Measurements from ENCODE around the gene AGAP3. TPM values are rescaled to one million over a fixed set of nuclear protein-coding genes. Genes with fewer than 3 reads are reported as not detected.
A peak's percentile ranks its signal among the peaks of the same experiment; 100 is the strongest.

AGAP3 gene
- total and polyA plus RNA-seq, 4 donors, result 75.9 to 194 (median 110) TPM

DNA sequence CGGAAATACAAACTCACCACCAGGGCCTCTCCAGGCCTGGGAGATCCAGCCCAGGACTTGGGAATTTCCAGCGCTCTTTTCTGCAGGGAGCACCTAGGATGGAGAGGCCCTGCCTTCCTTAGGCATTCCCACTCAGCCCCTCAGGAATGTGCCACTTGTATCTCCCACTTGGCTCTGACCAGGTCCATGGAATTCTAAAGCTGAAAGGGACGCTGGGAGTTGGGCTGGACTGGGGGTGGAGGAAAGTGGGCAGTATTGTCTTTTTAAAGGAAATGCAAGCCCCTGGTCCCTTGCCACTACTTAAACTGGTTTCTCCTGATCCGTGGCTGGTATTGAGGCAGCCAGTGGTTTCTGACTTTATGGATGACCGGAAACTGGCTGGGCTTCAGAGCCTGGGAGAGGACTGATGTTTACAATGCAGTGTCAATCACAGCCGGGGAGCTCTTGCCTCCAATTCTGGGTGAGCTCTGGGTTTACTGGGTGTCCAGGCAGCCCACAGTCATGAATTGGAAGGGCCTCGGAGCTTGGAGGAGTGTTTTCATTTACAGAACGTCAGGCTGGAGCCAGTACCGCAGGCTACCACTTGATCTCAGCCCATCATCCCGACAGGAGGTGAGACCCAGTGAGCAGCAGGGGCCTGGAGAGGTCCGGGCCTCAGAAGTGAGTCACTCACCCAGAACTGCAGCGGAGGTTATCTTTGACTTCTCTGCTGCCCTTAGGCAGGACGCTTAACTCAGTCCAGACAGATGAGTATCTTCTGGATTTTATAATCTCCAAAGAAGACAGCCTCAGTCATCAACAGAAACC lies 27.3 kb downstream of the AGAP3 start:
- Histone ChIP-seq H3K27me3 (ENCODE audit: control insufficient read depth in 3 of 3, insufficient read depth in 3 of 3, low read length in 2 of 3) (peaks cover 0 to 3% (median 0%) of the 10 kb centered on the region in 3 donors), H3K4me1 (ENCODE audit: control insufficient read depth in 5 of 5, insufficient read depth in 5 of 5, low read length in 5 of 5) (peaks cover 0 to 16% (median 11%) of the 10 kb centered on the region in 5 donors), H3K27ac (ENCODE audit: low read depth in 1 of 2, low read length in 1 of 2) (peak overlapping the region in 1 of 2 donors; percentile 53), H3K36me3 (ENCODE audit: control insufficient read depth in 4 of 4, insufficient read depth in 4 of 4, low read length in 4 of 4) (peaks cover 0 to 19% (median 2%) of the 10 kb centered on the region in 4 donors), H3K9me3 (ENCODE audit: control insufficient read depth in 4 of 4, insufficient read depth in 3 of 4, low read length in 3 of 4) (no peaks in the 10 kb centered on the region), H3K9ac (ENCODE audit: insufficient read depth in 1 of 2, low read length in 2 of 2) (no peak overlapping the region), H3K4me3 (no peak overlapping the region)
- DNase-seq (peak; percentile 71 to 84 (median 76)), ATAC-seq (ENCODE audit: insufficient read depth, low FRiP score) (peak; percentile 23)
- 57 to 78% methylated on average over 13 of the region's 13 CpGs for WGBS, 2 donors
- no peak for TF ChIP-seq CTCF (IDR thresholded peaks at IDR 0.05; ENCODE audit: control extremely low read depth, extremely low read depth)

GRCh38 chr7:151114151-151115090 lies 28.1 kb downstream of the AGAP3 start:
- peaks cover 0 to 27% (median 9%) of the 10 kb centered on the region in 4 donors for H3K36me3 ChIP-seq (ENCODE audit: control insufficient read depth in 4 of 4, insufficient read depth in 4 of 4, low read length in 4 of 4)
- TF ChIP-seq CTCF (IDR thresholded peaks at IDR 0.05; ENCODE audit: control extremely low read depth, extremely low read depth), result no peak
- H3K4me1 ChIP-seq (ENCODE audit: control insufficient read depth in 5 of 5, insufficient read depth in 5 of 5, low read length in 5 of 5), result peaks cover 0 to 16% (median 11%) of the 10 kb centered on the region in 5 donors
- 29 to 43% methylated on average over 65 to 101 of the region's 101 CpGs for WGBS, 2 donors
- H3K4me3 ChIP-seq, result peak overlapping the region; percentile 45
- ATAC-seq (ENCODE audit: insufficient read depth, low FRiP score), result no peak
- peak overlapping the region in 1 of 2 donors; percentile 53 for H3K27ac ChIP-seq (ENCODE audit: low read depth in 1 of 2, low read length in 1 of 2)
- H3K27me3 ChIP-seq (ENCODE audit: control insufficient read depth in 3 of 3, insufficient read depth in 3 of 3, low read length in 2 of 3), result peaks cover 0 to 3% (median 0%) of the 10 kb centered on the region in 3 donors
- H3K9ac ChIP-seq (ENCODE audit: insufficient read depth in 1 of 2, low read length in 2 of 2), result no peak overlapping the region
- DNase-seq, result peak; percentile 27 to 51 (median 50)
- H3K9me3 ChIP-seq (ENCODE audit: control insufficient read depth in 4 of 4, insufficient read depth in 3 of 4, low read length in 3 of 4), result no peaks in the 10 kb centered on the region

DNA sequence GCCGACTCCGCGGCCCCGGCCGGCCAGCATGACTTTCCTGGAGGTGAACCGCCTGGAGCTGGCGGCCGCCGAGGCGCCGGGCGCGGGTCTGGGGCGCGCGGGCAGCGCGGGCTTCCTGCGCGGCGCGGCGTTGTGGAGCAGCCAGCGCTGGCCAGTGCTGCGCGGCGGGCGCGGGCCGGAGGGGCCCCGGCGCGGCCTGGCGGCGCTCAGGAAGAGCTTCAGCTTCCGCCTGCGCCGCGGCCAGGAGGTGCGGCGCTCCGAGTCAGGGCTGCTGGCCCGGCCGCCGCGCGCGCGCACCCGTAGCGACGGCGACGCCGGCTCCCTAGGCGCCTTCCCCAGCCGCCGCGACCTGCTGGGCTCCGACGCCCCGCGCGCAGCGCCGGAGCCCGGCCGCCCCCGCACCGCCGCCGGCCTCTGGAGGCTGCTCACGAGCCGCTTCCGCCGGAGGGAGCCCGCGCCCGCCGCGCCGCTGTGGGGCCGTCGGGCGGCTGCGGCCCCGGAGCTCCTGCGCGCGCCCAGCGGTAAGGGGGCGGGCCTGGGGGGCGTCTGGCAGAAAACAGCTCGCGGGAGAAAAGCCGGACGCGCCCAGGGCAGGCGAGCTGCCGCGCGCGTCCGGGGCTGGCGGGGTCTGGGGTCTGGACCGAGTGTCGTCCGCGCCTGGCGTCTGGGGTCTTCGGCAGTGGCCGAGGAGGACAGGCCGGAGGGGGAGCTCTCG lies 29.0 kb downstream of the AGAP3 start:
- no peak for TF ChIP-seq CTCF (IDR thresholded peaks at IDR 0.05; ENCODE audit: control extremely low read depth, extremely low read depth)
- Histone ChIP-seq H3K9ac (ENCODE audit: insufficient read depth in 1 of 2, low read length in 2 of 2) (no peak overlapping the region), H3K27ac (ENCODE audit: low read depth in 1 of 2, low read length in 1 of 2) (peak overlapping the region in 1 of 2 donors; percentile 81), H3K4me1 (ENCODE audit: control insufficient read depth in 5 of 5, insufficient read depth in 5 of 5, low read length in 5 of 5) (peaks cover 0 to 16% (median 11%) of the 10 kb centered on the region in 5 donors), H3K36me3 (ENCODE audit: control insufficient read depth in 4 of 4, insufficient read depth in 4 of 4, low read length in 4 of 4) (peaks cover 0 to 35% (median 10%) of the 10 kb centered on the region in 4 donors), H3K27me3 (ENCODE audit: control insufficient read depth in 3 of 3, insufficient read depth in 3 of 3, low read length in 2 of 3) (peaks cover 0 to 3% (median 0%) of the 10 kb centered on the region in 3 donors), H3K4me3 (peak overlapping the region; percentile 45), H3K9me3 (ENCODE audit: control insufficient read depth in 4 of 4, insufficient read depth in 3 of 4, low read length in 3 of 4) (no peaks in the 10 kb centered on the region)
- ATAC-seq (ENCODE audit: insufficient read depth, low FRiP score) (no peak), DNase-seq (peak in 2 of 3 donors; percentile 29 to 51)
- WGBS, 2 donors, result 8 to 11% methylated on average over 80 to 114 of the region's 114 CpGs
